ENCODE measurements around the gene PRKG1.

Gene PRKG1

GRCh38 chr10:51629934-51630639 is 555.8 kb downstream of the PRKG1 start:
- DNase-seq = no peak

DNA sequence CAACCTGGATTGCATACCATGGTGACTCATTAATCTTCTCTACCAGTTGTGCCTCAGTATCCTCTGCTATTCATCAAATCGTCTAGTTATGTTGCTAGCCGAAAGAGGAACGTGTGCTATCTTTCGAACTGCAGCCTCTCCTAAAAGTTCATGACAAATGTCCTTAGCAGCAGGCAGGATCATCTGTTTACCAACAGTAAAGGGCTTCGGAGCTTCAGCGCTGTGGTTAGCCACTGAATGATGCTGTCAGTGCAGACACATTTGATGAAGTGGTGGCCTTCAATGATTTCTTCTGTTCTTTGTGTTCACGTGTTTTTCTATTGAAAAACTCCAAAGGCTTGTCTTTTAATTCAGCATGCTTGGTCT is 556.3 kb downstream of the PRKG1 start:
- no peak for DNase-seq

DNA sequence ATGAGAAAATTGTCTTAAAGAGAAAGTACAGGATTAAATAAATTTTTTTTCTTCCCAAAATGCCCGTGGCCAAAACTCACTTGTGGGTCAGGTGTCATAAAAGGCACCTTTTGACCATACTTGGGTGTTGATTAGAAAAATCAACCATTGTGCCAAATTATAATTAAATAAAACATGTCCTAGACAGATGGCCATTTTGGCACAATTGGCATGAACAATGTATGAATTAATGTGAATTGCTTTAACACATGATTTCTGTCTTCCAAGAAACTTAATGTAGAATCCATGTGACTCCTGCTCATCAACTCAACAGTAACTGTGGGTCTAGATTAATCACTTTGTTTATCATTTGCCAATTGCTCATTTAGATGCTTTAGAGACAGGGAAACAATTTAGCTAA is 561.1 kb downstream of the PRKG1 start:
- DNase-seq = no peak

DNA sequence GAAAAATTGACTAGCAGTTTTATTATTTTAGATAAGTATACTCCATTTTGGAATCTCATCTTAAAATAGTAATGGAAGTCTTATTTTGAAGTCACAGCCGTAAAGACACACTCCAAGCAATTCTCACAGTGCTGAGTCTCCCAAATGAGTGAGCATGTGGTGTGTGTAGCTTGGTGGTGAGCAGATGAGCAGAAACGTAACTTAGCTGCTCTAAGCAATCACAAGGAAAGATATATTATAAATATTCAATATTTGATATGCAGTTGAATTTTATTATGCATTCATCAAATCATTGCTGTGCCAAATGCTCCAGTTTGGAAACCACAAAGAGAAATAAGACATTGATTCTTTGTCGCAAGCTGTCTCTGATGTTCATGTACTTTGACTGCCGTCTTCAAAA is 563.9 kb downstream of the PRKG1 start:
- DNase-seq = no peak

DNA sequence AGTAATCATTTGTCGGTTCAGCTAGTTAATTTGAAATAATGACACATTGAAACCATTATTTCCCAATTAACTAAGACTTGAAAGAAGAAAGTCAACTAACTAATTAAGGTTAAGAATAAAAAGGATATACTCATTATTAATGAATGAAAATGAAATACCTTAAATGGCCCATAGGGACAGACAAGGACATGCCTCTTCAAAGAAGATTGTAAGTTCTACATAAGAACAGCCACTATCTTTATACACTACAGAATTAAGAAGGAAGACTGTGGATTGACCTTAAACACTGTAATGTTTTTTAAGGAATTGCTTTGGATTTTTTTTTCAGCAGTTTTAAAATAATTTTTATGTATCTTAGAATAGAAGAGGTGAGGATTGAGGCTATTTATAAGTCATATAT is 564.5 kb downstream of the PRKG1 start:
- DNase-seq = no peak

GRCh38 chr10:51640120-51640819 is 566.0 kb downstream of the PRKG1 start:
- DNase-seq = no peak

DNA sequence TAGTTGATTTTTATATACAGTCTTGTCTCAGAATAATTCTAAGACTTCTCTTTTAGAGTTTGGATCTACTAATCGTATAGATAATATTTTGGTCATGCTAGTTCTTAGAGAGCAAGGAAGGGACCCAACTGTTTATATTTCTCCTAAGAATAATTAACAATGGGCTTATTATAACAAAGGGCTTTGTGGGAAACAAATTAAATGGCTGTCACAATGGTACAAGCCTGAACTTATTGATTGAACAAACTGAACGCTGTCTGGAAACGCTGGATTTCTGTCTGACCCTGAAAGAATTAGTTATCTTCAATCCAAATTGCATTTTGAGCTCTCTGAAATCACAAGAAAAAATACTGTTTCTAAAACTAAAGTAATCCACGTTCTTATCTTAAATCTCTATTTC is 568.3 kb downstream of the PRKG1 start:
- no peak for DNase-seq

DNA sequence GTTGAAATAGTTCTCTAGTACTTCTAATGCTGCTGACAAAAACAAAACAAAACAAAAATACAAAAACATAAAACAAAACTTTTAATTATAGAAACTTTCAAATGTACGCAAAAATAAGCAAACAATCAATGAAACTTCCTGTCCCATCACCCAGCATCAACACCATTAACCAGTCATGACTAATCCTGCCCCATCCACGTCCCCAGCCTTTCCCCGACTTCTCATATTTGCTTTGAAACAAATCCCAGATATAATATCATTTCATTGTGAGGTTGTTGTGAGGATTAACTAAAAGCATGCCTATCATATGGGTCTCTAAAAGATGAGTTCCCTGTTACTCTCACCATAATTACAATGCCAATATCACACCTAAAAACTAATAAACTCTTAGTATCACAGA is 569.4 kb downstream of the PRKG1 start:
- DNase-seq = no peak

DNA sequence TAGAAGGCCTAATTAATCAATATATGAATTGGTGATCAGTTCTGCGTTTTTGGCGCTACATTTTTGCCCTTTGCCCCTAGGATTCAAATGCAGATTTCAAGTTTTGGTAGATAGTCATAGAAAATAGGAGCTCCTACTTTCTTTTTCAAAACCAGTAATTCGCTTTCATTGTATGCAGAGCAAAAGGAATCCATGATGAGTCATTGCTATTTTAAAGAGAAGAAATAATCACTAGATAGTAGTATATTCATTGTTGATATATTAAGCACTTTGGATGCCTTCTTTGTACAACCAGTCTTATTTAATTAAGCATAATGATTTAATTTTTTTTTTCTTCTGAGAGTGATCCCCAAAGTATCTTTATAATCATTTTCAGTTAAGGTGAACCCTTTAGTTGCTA is 574.8 kb downstream of the PRKG1 start:
- no peak for DNase-seq

GRCh38 chr10:51651063-51651462 is 576.8 kb downstream of the PRKG1 start:
- no peak for DNase-seq

DNA sequence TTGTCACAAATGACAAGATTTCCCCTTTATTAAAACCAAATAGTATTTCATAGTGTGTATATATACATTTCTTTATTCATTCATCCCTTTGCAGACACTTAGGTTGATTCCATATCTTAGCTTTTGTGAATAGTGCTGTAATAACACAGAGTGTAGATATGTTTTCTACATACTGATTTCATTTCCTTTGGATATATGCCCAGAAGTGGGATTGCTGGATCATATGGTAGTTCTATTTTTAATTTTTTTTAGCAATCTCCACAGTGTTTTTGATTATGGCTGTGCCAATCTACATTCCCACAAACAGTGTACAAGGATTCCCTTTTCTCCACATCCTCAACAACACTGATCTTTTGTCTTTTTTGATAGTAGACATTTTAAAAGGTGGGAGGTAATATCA is 578.7 kb downstream of the PRKG1 start:
- no peak for DNase-seq

- DNase-seq = no peak
These were observed 580.6 kb downstream of the PRKG1 start for GRCh38 chr10:51654918-51655317.

- DNase-seq = no peak
These were observed 582.2 kb downstream of the PRKG1 start for GRCh38 chr10:51656503-51656902.

GRCh38 chr10:51658000-51658399 is 583.7 kb downstream of the PRKG1 start:
- no peak for DNase-seq

DNA sequence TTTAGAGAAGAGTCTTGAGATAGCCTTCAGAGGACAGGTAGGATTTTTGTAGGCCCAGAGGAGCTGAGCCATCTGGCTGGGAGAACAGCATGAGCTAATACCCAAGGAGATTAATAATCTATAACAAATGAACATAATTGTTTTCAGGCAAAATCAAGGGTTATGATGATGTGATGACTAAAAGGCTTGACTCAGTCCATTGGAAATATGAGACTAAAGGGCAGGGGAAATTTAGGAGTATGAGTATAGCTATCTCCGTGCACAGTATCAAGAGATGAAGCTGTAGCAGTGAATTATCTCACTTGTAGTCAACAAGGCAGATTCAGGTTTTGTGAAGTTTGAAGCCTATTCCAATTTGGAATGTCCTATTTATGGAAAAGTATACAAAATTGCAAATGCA is 585.1 kb downstream of the PRKG1 start:
- DNase-seq = no peak

- DNase-seq = no peak
These were observed 588.8 kb downstream of the PRKG1 start for GRCh38 chr10:51663086-51663485.

- no peak for DNase-seq
These were observed 592.2 kb downstream of the PRKG1 start for GRCh38 chr10:51666456-51666855.

DNA sequence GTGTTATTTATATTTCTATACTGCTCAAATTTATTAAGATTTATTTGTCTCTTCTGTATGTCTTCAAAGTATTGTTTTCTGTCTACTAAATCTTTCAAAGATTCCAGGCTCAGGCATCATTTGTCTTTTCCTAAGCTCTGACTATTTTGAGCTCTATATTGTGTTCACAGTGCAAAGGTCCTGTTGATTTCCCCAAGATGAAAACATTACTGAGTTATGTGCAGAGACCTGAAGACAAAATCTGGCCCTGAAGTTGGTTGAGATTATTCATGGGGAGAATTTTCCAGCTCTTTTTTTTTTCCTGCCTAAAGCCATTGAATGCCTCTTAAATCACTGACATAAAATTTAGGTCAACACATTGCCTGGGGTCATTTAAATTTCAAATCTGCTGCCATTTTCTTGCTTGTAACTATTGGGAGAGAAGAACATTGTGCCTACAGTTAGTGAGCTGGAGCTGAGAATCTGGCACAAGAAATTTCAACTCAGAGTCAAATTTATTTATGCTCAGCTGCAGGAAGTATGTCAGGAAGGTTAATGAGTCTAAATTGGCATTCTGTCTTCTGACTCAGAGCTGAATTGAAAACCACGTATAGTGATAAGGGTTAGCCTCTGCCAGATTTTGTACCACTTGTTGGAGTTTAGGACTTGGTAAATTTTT is 593.5 kb downstream of the PRKG1 start:
- no peak for DNase-seq

DNA sequence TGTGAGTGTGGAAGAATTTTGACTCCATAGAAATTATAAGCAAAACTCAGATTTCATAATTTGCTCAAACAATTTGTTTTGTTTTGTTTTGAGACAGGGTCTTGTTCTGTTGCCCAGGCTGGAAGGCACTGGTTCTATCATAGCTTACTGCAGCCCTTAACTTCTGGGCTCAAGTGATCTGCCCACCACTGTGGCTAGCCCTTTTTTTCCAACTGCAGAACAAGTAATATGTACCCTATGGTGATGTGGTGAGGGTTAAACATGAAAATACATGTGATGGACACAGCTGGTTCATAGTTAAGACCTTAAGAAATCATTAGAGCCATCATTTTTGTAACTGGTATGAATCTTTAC is 594.0 kb downstream of the PRKG1 start:
- DNase-seq = no peak

GRCh38 chr10:51669041-51669440 is 594.8 kb downstream of the PRKG1 start:
- no peak for DNase-seq

- DNase-seq = no peak
These were observed 597.8 kb downstream of the PRKG1 start for GRCh38 chr10:51672039-51672535.

DNA sequence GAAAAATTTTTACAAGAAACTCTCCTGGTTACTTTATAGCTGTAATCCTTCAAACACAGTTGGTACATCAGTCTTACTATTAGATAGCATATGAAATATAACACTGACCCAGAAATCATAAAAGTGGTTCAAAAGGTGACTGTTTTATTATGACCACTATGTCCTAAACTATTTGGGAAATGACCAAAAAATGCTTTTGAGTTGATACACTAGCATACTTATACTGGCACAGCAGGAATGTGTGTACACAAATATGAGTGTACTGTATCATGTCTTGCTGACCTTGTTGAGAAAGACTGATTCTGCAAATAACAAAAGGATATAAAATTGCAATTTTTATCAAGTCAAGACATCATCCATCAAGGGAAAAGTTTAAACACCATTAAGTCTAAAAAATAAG is 600.8 kb downstream of the PRKG1 start:
- DNase-seq = no peak

DNA sequence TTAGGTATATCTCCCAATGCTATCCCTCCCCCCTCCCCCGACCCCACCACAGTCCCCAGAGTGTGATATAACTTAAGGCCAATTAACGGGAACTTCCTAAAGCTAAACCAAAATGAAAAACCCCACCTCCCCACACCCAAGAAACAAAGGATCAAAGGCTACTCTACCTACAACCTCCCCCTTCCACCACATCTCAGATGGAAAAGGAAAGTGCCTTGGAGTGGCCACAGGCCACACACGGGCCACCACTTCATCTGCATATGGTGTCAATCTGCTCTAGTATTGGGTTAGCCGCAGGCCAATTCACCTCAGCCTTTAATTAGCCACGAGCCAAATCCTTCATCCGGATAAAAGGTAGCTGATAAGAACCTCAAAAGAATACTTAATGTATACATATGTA is 605.6 kb downstream of the PRKG1 start:
- no peak for DNase-seq

DNA sequence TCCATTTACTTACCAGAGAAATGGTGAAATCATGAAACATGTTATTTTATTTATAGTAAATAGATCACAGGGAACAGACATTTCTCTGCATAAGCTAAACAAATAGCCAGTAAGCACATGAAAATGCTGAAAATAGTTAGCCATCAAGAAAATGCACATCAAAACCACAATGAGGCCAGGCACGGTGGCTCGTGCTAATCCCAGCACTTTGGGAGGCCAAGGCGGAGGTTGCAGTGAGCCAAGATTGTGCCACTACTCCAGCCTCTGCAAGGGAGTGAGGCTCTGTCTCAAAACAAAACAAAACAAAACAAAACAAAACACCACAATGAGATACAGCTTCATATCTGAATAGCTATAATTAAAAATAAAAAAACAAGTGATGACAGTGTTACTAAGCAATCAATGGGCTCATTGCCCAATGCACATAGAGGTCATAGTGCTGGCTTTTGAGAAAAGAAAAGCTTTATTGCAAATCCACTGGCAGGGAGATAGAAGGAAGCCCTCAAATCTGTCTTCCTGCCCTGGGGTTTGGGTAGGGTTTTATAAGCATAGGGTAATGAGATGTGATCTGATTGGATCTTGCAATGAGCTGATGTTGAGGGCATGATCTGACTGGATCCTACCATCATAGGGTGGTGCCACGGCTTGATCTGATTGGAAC is 608.9 kb downstream of the PRKG1 start:
- no peak for DNase-seq
